Immature natural killer cell (primary cell): ENCODE measurements around the gene MAST3. TPM values are rescaled to one million over a fixed set of nuclear protein-coding genes. Genes with fewer than 3 reads are reported as not detected.

Experiments used
- DNase-seq, 3 donors: peaks; one replicate each; pipeline ENCODE4 v3.0.0; 2022; ENCODE audit warnings: mixed read lengths in 1 of 3
- H3K27ac Mint-ChIP-seq, 6 donors: one replicate each; pipeline ENCODE4 v1.8.0; 2020; ENCODE audit warnings: mixed read lengths in 6 of 6, mild to moderate bottlenecking in 5 of 6, inconsistent platforms in 4 of 6, moderate library complexity in 3 of 6
- H3K27me3 Mint-ChIP-seq, 3 donors: one replicate each; pipeline ENCODE4 v1.8.0; 2020 to 2021; ENCODE audit warnings: low read depth in 3 of 3, mild to moderate bottlenecking in 3 of 3, mixed read lengths in 3 of 3, moderate library complexity in 3 of 3, inconsistent platforms in 1 of 3
- H3K36me3 Mint-ChIP-seq, 3 donors: one replicate each; pipeline ENCODE4 v1.8.0; 2020; ENCODE audit warnings: mixed read lengths in 3 of 3, inconsistent platforms in 2 of 3, mild to moderate bottlenecking in 2 of 3
- H3K4me1 Mint-ChIP-seq, 2 donors: one replicate each; pipeline ENCODE4 v1.8.0; 2020; ENCODE audit warnings: inconsistent platforms in 2 of 2, mild to moderate bottlenecking in 2 of 2, mixed read lengths in 2 of 2, moderate library complexity in 1 of 2
- H3K4me3 Mint-ChIP-seq, 5 donors: one replicate each; pipeline ENCODE4 v1.8.0; 2020; ENCODE audit warnings: mild to moderate bottlenecking in 5 of 5, mixed read lengths in 5 of 5, inconsistent platforms in 3 of 5, moderate library complexity in 3 of 5
- H3K9me3 Mint-ChIP-seq, 6 donors: one replicate each; pipeline ENCODE4 v1.8.0; 2020; ENCODE audit warnings: mild to moderate bottlenecking in 6 of 6, mixed read lengths in 6 of 6, inconsistent platforms in 4 of 6, moderate library complexity in 3 of 6
- polyA plus RNA-seq, 3 donors: library from polyadenylated mRNA; unstranded; fragments of 300-500 nt; fragmentation: Illumina TruSeq; gene quantifications; one replicate each; pipeline ENCODE4 v1.2.3, GENCODE V29; 2021

Gene MAST3
- polyA plus RNA-seq, 3 donors from 2014 or later = 7.3 to 39.1 (median 12.6) TPM

DNA sequence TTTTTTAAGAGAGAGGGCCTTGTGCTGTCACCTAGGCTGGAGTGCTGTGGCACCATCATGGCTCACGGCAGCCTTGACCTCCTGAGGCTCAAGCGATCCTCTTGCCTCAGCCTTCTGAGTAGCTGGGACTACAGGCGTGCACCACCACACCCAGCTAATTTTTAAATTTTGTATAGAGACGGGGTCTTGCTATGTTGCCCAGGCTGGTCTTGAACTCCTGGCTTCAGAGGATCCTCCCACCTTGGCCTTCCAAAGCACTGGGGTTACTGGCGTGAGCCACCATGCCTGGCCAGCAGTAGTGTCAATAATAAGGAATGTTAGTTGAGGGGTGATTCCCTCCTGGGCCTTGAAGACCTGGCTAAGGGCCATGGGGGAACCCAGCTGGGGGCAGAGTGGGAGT is 23.6 kb downstream of the MAST3 start:
- H3K36me3 Mint-ChIP-seq = peaks cover 3 to 23% (median 8%) of the 10 kb centered on the region in 3 donors
- peaks cover 0 to 12% (median 10%) of the 10 kb centered on the region in 3 donors for H3K27me3 Mint-ChIP-seq
- H3K4me3 Mint-ChIP-seq = no peak overlapping the region
- no peaks in the 10 kb centered on the region for H3K9me3 Mint-ChIP-seq
- H3K27ac Mint-ChIP-seq = peak overlapping the region in 4 of 6 donors; percentile 20 to 98 (median 56)
- no peak for DNase-seq
- peaks cover 37 to 47% of the 10 kb centered on the region in 2 donors for H3K4me1 Mint-ChIP-seq

DNA sequence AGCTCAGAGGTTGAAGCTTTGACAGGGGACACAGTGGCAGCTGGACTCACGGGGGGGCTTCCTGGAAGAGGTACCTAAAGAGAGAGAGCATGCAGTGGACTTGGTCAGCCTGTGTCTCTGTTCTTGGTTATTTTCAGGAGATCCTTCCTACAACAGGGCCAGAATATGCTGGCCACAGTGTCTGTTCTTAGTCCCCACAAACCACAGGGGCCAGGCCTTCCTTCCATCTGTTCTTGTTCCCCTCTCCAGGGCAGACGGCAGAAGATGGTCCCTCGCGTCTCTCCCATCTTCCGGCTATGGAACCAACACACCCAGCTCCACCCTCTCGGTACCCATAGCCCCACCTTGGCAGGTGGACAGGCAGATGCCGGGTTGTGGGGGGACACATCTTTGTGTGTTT is 24.8 kb downstream of the MAST3 start:
- peaks cover 32 to 41% of the 10 kb centered on the region in 2 donors for H3K4me1 Mint-ChIP-seq
- peaks cover 0 to 12% (median 8%) of the 10 kb centered on the region in 3 donors for H3K27me3 Mint-ChIP-seq
- H3K9me3 Mint-ChIP-seq = no peaks in the 10 kb centered on the region
- no peak for DNase-seq
- peak overlapping the region in 1 of 5 donors; percentile 29 for H3K4me3 Mint-ChIP-seq
- H3K27ac Mint-ChIP-seq = peak overlapping the region in 2 of 6 donors; percentile 40 to 64
- peaks cover 3 to 26% (median 10%) of the 10 kb centered on the region in 3 donors for H3K36me3 Mint-ChIP-seq

DNA sequence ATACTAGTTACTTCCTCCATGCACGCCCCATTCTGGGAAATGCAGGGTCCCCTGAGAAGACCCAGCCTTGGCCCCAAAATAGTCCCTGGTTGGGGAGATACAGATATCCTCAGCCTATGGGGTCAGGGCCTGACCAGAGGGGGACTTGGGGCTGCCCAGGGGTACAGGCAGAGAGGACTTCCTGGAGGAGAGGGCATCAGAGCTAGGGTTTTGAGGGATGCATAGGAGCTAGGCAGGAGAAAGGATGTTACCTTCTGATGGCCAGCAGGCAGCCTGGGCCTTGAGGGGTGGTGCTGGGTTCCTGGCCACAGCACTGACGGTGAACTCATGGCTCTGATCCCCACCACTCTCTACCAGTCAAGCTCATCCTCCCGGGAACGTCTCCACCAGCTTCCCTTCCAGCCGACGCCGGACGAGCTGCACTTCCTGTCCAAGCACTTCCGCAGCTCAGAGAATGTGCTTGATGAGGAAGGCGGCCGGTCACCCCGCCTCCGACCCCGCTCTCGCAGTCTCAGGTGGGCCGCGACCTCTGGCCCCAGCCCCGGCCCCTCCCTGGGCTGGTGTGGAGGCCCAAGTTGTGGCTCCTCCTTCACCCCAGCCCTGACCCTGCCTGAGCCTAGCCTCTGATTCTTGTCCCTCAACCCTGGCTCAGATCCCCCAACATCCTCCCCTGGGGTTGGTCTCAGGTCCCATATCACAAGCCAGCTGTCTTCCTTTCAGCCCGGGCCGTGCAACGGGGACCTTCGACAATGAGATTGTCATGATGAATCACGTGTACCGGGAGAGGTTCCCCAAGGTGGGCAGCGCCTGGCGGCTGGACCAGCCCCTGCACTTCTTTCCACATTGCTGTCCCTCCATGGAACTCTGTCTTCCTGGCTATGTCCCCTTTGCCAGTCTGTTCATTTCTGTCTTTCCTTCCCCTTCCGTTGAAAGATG is 25.6 kb downstream of the MAST3 start:
- H3K27me3 Mint-ChIP-seq = peaks cover 0 to 9% (median 7%) of the 10 kb centered on the region in 3 donors
- H3K4me1 Mint-ChIP-seq = peaks cover 33 to 44% of the 10 kb centered on the region in 2 donors

DNA sequence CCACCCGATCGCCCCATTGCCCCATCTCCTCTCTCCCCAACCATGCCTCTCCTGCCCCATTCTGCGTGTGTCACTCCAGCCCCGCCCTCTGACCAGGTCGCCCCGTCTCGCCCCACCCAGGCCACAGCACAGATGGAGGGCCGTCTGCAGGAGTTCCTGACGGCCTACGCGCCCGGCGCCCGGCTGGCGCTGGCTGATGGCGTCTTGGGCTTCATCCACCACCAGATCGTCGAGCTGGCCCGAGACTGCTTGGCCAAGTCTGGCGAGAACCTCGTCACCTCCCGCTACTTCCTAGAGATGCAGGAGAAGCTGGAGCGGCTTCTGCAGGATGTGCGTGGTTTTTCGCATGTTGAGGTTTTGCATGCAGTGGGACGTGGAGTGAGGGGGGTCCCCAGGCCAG is 26.2 kb downstream of the MAST3 start:
- DNase-seq = no peak
- H3K27ac Mint-ChIP-seq = peak overlapping the region in 1 of 6 donors; percentile 34
- no peak overlapping the region for H3K4me3 Mint-ChIP-seq
- H3K27me3 Mint-ChIP-seq = peaks cover 0 to 6% (median 4%) of the 10 kb centered on the region in 3 donors
- H3K9me3 Mint-ChIP-seq = no peaks in the 10 kb centered on the region
- H3K4me1 Mint-ChIP-seq = peaks cover 33 to 44% of the 10 kb centered on the region in 2 donors
- H3K36me3 Mint-ChIP-seq = peaks cover 10 to 34% (median 13%) of the 10 kb centered on the region in 3 donors

More for the DNA sequence above, 25.6 kb downstream of the MAST3 start:
- Mint-ChIP-seq H3K36me3 (peaks cover 5 to 28% (median 10%) of the 10 kb centered on the region in 3 donors), H3K9me3 (no peaks in the 10 kb centered on the region), H3K4me3 (peak overlapping the region in 1 of 5 donors; percentile 29), H3K27ac (peak overlapping the region in 1 of 6 donors; percentile 34)
- no peak for DNase-seq

DNA sequence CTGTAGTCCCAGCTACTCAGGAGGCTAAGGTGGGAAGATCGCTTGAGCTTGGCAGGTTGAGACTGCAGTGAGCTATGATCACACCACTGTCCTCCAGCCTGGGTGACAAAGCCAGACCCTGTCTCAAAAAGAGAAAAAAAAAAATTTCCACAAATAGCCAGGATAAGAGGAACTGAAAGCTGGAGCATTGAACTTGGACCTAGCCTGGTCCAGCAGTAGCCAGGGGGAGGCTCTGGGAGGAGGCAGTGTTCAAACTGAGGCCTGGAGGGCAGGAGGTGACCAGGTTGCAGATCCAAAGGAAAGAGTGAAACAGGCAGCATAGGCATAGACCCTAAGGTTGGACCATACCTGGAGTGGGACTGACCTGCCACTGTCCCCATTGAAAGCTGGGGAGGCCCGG is 28.5 kb downstream of the MAST3 start:
- peaks cover 21 to 32% of the 10 kb centered on the region in 2 donors for H3K4me1 Mint-ChIP-seq
- peaks cover 10 to 48% (median 13%) of the 10 kb centered on the region in 3 donors for H3K36me3 Mint-ChIP-seq
- peak overlapping the region in 1 of 5 donors; percentile 21 for H3K4me3 Mint-ChIP-seq
- H3K27ac Mint-ChIP-seq = peak overlapping the region; percentile 28 to 85 (median 54)
- no peaks in the 10 kb centered on the region for H3K9me3 Mint-ChIP-seq
- DNase-seq = no peak
- peaks cover 0 to 2% (median 1%) of the 10 kb centered on the region in 3 donors for H3K27me3 Mint-ChIP-seq

DNA sequence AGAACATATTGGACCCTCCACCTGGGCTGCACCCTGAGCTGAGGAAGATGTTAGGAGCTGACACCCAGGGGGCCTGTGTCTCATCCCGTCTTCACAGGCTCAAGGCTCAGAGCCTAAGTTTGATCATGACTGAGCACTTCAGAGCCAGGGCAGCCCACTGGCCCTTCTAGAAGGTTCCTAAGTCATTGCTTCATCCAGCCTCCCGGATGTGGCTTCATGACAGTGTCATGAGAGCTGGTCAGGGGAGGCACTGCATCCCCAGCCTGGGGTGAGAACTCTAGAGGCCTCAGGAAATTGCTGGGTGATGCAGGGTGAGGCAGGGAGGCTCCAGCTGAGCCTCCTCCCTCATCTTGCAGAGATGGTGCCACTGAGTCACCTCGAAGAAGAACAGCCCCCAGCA is 30.5 kb downstream of the MAST3 start:
- DNase-seq = peak; percentile 53 to 66 (median 59)
- H3K27ac Mint-ChIP-seq = peak overlapping the region; percentile 79 to 96 (median 90)

DNA sequence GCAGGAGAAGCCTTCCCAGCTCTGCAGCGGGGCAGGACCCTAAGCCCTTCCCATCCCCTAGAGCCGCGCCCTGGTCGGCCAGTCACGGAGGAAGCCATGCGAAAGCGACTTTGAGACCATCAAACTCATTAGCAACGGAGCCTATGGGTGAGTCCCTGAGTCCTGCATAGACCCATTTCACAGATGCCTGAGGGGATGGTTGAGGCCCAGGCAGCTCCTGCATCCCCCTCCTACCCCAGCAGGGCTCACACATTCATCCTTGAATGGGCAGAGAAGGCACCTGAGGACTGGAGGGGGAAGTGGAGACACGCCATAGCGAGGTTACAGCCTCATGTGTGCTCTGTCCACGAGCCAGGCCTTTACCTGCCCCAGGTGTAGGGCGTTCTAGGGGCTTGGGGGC is 31.2 kb downstream of the MAST3 start:
- Mint-ChIP-seq H3K36me3 (peaks cover 15 to 50% (median 17%) of the 10 kb centered on the region in 3 donors), H3K9me3 (no peaks in the 10 kb centered on the region), H3K4me1 (peaks cover 16 to 22% of the 10 kb centered on the region in 2 donors), H3K27me3 (peaks cover 0 to 3% (median 2%) of the 10 kb centered on the region in 3 donors), H3K27ac (peak overlapping the region; percentile 79 to 96 (median 90)), H3K4me3 (peak overlapping the region in 4 of 5 donors; percentile 10 to 77 (median 66))
- DNase-seq = no peak

More for the DNA sequence above, 30.5 kb downstream of the MAST3 start:
- peaks cover 0 to 3% (median 2%) of the 10 kb centered on the region in 3 donors for H3K27me3 Mint-ChIP-seq
- peak overlapping the region; percentile 60 to 84 (median 68) for H3K4me3 Mint-ChIP-seq
- peaks cover 17 to 52% (median 17%) of the 10 kb centered on the region in 3 donors for H3K36me3 Mint-ChIP-seq
- H3K4me1 Mint-ChIP-seq = peaks cover 16 to 25% of the 10 kb centered on the region in 2 donors
- no peaks in the 10 kb centered on the region for H3K9me3 Mint-ChIP-seq

DNA sequence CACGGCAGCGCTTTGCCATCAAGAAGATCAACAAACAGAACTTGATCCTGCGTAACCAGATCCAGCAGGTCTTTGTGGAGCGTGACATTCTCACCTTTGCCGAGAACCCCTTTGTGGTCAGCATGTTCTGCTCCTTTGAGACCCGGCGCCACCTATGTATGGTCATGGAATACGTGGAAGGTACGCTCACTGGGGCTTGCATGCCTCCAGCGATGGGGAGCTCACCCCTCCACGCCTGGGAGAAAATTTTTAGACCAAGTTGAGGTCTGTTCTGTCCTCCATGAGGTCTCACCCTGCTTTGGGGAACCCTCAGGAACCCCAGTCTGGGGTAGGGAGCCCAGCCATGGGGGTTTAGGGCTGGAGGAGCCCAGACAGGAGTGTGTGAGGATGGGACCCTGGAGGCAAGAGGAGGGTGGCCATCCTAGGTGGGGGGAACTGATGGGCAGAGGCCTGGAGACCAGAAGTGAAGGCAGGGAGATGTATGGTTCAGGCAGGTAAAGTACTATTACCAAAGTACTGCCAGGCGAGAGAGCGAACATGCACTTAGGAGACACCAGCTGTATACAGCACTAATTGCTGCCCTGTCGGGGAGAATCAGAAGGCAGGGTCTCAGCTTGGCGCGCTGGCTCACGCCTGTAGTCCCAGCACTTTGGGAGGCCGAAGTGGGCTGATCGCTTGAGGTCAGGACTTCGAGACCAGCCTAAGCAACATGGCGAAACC is 33.1 kb downstream of the MAST3 start:
- H3K4me1 Mint-ChIP-seq = peaks cover 16 to 20% of the 10 kb centered on the region in 2 donors
- no peak for DNase-seq
- H3K9me3 Mint-ChIP-seq = no peaks in the 10 kb centered on the region
- peaks cover 0 to 3% (median 2%) of the 10 kb centered on the region in 3 donors for H3K27me3 Mint-ChIP-seq
- no peak overlapping the region for H3K4me3 Mint-ChIP-seq
- H3K27ac Mint-ChIP-seq = peak overlapping the region in 3 of 6 donors; percentile 39 to 73 (median 57)
- peaks cover 16 to 52% (median 21%) of the 10 kb centered on the region in 3 donors for H3K36me3 Mint-ChIP-seq

DNA sequence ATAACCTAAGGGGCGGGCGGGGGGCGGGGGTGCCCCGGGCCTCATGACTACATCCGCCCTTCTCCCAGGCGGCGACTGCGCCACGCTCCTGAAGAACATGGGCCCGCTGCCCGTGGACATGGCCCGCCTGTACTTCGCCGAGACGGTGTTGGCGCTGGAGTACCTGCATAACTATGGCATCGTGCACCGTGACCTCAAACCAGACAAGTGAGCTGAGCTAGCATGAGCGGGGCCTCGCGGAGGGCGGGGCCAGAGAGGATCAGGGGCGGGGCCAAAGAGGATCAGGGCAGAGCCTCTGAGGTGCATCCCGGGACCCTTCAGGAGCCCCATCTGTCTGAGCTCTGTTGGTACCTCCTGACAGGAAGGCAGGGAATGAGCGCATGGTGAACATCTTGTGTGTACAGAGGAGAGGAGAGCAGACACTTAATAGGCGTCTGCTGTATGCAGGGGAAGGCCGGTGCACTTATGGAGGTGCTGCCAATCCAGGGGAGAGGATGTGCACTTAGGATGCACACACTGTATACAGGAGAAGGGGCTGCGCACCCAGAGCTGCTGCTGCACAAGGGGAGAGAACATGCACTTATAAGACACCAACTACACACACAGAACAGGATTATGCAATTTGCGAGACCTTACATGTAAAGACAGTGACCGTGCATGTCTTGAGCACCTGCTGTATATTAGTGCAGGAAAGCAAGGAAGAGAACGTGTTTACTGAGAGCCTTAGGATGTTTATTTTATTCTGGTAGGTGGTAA is 34.4 kb downstream of the MAST3 start:
- Mint-ChIP-seq H3K27me3 (peaks cover 0 to 3% (median 2%) of the 10 kb centered on the region in 3 donors), H3K4me1 (peaks cover 16% of the 10 kb centered on the region in 2 donors), H3K27ac (no peak overlapping the region), H3K4me3 (no peak overlapping the region), H3K36me3 (peaks cover 13 to 47% (median 22%) of the 10 kb centered on the region in 3 donors), H3K9me3 (no peaks in the 10 kb centered on the region)
- no peak for DNase-seq

DNA sequence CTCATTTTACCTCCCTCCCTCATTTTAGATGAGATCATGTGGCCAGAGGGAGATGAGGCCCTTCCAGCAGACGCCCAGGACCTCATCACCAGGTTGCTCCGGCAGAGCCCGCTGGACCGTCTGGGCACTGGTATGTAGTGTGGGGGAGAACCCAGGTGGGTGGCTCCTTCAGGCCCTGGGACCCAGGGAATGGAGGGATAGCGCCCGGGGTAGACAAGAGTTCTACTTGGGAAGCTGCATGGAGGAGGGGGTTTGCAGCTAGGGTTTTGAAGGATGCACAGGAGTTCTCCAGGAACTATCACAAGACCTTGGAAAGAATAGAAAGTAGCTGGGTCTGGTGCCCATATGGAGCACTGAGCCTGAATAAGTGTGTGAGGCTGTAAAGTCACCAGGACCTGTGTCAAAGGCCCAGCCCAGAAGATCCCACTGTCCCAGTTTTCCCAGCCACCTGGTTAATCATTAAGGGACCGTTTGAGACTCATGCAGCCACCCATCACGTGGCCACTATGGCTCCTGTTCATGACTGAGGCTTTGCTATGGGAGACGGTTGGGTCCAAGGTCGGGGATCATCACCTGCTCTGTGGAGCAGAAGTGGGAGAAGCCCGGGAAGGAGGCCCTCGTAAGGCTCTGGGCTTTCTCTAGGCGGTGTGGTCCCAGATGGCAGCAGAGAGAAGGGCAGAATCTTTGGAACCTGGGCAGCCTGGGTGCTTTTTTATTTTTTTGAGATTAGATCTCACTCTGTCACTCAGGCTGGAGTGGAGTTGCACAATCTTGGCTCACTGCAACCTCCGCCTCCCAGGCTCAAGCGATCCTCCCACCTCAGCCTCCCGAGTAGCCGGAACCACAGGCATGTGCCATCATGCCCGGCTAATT is 38.4 kb downstream of the MAST3 start:
- Mint-ChIP-seq H3K4me3 (no peak overlapping the region), H3K27ac (peak overlapping the region in 3 of 6 donors; percentile 28 to 82 (median 40)), H3K36me3 (peaks cover 23 to 35% (median 24%) of the 10 kb centered on the region in 3 donors), H3K9me3 (no peaks in the 10 kb centered on the region), H3K4me1 (peaks cover 0 to 4% of the 10 kb centered on the region in 2 donors), H3K27me3 (peaks cover 1 to 4% (median 2%) of the 10 kb centered on the region in 3 donors)
- DNase-seq = no peak

DNA sequence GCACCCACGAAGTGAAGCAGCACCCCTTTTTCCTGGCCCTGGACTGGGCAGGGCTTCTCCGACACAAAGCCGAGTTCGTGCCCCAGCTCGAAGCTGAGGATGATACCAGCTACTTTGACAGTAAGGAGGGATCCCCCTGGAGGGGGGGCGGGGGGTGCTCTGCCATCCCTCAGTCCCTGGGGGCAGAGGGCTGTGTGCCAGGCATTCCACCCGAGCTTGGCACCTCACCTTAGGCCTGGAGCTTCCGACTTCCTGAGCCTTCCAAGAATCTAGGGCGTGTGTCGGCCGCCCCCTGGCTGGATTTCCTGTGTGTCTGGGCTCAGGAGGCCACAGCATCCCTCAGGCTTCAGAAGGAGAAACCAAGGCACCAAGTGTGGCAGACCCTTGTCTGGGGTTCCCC is 39.7 kb downstream of the MAST3 start:
- Mint-ChIP-seq H3K36me3 (peaks cover 24 to 40% (median 26%) of the 10 kb centered on the region in 3 donors), H3K4me1 (peaks cover 0 to 4% of the 10 kb centered on the region in 2 donors), H3K27me3 (peaks cover 0 to 4% (median under 1%) of the 10 kb centered on the region in 3 donors), H3K4me3 (no peak overlapping the region), H3K9me3 (no peaks in the 10 kb centered on the region), H3K27ac (no peak overlapping the region)
- DNase-seq = no peak

DNA sequence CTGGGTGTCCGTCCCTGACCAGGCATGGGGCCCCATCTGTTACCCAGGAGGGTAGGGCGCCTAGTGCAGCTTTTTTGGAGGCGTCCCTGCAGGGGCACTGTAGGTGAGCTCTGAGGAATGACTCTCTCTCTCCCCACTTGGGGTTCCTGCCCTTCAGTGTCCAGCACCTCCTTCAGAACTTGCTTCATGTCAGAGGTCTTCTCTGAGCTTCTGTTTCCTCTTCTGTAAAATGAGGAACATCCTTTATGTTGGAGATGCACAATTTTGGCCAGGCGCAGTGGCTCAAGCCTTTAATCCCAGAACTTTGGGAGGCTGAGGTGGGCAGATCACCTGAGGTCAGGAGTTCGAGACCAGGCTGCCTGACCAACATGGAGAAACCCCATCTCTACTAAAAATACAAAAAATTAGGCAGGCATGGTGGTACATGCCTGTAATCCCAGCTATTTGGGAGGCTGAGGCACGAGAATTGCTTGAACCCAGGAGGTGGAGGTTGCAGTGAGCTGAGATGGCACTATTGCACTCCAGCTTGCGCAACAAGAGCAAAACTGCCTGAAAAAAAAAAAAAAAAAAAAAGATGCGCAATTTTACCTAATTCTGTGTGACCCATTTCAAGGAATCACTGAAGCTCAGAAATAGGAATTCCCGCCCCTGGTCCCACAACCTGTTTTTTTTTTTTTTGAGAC is 40.2 kb downstream of the MAST3 start:
- DNase-seq = no peak
- Mint-ChIP-seq H3K27me3 (peaks cover 0 to 4% (median 0%) of the 10 kb centered on the region in 3 donors), H3K36me3 (peaks cover 21 to 35% (median 26%) of the 10 kb centered on the region in 3 donors), H3K4me3 (no peak overlapping the region), H3K4me1 (peaks cover 0 to 4% of the 10 kb centered on the region in 2 donors), H3K27ac (no peak overlapping the region), H3K9me3 (no peaks in the 10 kb centered on the region)
